GM19455 (cell line): ENCODE results near the gene ABITRAM.
"Not testable (repeated sequence)": the region's sequence is repeated elsewhere in the genome, so short reads cannot be mapped to it uniquely, and the experiment has no call there.

ENCODE experiments used
- ATAC-seq: cut with Tn5 transposase; IDR thresholded peaks from one replicate; pipeline ENCODE4 v1.9.1; 2021; ENCODE audit not compliant: unreplicated experiment

The ABITRAM gene

GRCh38 chr9:108924466-108924865, 9.7 kb upstream of the ABITRAM start:
- no peak for ATAC-seq

GRCh38 chr9:108928386-108928785, 5.8 kb upstream of the ABITRAM start:
- no peak for ATAC-seq

- no peak for ATAC-seq
These were observed 926 bp upstream of the ABITRAM start for GRCh38 chr9:108933231-108933717.

GRCh38 chr9:108933718-108934322, 380 bp upstream of the ABITRAM start, which contains the start of gene ELP1:
Gene ELP1 (minus strand): TSS chr9:108934124. CDS start chr9:108931146, 2,978 bp downstream.
- peak; percentile 87 for ATAC-seq

GRCh38 chr9:108937561-108938305, 3.5 kb downstream of the ABITRAM start:
- no peak for ATAC-seq

- ATAC-seq = no peak
These were observed 5.8 kb downstream of the ABITRAM start for GRCh38 chr9:108939975-108940374.

GRCh38 chr9:108950168-108950567, 16.0 kb downstream of the ABITRAM start:
- no peak for ATAC-seq

- ATAC-seq = no peak
These were observed 17.4 kb downstream of the ABITRAM start for GRCh38 chr9:108951578-108951977.

GRCh38 chr9:108953983-108954574, 19.9 kb downstream of the ABITRAM start:
- no peak for ATAC-seq

- no peak for ATAC-seq
These were observed 21.9 kb downstream of the ABITRAM start for GRCh38 chr9:108956022-108956630.

GRCh38 chr9:108956631-108957026, 22.4 kb downstream of the ABITRAM start:
- ATAC-seq = no peak

GRCh38 chr9:108960331-108960730, 26.1 kb downstream of the ABITRAM start:
- ATAC-seq = no peak

GRCh38 chr9:108961151-108961550, 27.0 kb downstream of the ABITRAM start:
- ATAC-seq = no peak

- no peak for ATAC-seq
These were observed 29.4 kb downstream of the ABITRAM start for GRCh38 chr9:108963459-108964143.

- ATAC-seq = no peak
These were observed 33.7 kb downstream of the ABITRAM start for GRCh38 chr9:108967916-108968315.

- not testable (repeated sequence) for ATAC-seq
These were observed 37.2 kb downstream of the ABITRAM start for GRCh38 chr9:108971392-108971791.

- ATAC-seq = no peak
These were observed 38.0 kb downstream of the ABITRAM start for GRCh38 chr9:108972186-108972585.

- ATAC-seq = no peak
These were observed 38.5 kb downstream of the ABITRAM start for GRCh38 chr9:108972626-108973209.

- no peak for ATAC-seq
These were observed 39.7 kb downstream of the ABITRAM start for GRCh38 chr9:108973895-108974294.

GRCh38 chr9:108978205-108978604, 44.0 kb downstream of the ABITRAM start:
- no peak for ATAC-seq

- ATAC-seq = no peak
These were observed 46.7 kb downstream of the ABITRAM start for GRCh38 chr9:108980893-108981292.
